ENCODE results near the gene GPC4.

GPC4 gene

DNA sequence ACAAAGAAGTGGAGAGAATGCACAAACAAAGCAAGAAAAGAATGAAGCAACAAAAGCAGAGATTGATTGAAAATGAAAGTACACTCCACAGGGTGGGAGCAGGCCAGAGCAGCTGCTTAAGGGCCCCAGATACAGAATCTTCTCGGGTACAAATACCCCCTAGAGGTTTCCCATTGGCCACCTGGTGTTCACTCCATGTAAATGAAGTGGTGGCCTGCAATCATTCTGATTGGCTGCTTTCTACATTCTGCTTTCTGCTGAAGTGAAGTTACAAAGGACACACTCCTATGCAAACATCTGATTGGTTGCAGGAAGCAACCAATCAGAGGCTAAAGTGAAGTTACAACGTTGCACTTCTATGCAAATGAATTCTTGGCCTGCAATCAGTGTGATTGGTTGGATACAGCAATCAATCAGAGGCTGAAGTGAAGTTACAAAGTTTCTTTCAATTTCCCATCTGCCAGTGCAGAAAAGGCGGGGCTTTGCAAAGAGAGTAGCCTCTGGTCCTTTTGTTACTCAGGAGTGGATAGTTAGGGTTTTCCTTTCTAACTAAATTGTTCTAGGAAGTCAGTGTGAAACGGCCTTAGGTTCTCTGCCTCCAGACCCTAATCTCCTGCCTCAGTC is 19.0 kb upstream of the GPC4 start:
- TF ChIP-seq, protein P1, sequence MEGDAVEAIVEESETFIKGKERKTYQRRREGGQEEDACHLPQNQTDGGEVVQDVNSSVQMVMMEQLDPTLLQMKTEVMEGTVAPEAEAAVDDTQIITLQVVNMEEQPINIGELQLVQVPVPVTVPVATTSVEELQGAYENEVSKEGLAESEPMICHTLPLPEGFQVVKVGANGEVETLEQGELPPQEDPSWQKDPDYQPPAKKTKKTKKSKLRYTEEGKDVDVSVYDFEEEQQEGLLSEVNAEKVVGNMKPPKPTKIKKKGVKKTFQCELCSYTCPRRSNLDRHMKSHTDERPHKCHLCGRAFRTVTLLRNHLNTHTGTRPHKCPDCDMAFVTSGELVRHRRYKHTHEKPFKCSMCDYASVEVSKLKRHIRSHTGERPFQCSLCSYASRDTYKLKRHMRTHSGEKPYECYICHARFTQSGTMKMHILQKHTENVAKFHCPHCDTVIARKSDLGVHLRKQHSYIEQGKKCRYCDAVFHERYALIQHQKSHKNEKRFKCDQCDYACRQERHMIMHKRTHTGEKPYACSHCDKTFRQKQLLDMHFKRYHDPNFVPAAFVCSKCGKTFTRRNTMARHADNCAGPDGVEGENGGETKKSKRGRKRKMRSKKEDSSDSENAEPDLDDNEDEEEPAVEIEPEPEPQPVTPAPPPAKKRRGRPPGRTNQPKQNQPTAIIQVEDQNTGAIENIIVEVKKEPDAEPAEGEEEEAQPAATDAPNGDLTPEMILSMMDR (conservative IDR thresholded peaks at IDR 0.05; ENCODE audit: low read depth, low read length): no peak
- no peak for DNase-seq (ENCODE audit: low read depth)
- H3K4me3 ChIP-seq (ENCODE audit: low read depth, low read length): no peak overlapping the region

DNA sequence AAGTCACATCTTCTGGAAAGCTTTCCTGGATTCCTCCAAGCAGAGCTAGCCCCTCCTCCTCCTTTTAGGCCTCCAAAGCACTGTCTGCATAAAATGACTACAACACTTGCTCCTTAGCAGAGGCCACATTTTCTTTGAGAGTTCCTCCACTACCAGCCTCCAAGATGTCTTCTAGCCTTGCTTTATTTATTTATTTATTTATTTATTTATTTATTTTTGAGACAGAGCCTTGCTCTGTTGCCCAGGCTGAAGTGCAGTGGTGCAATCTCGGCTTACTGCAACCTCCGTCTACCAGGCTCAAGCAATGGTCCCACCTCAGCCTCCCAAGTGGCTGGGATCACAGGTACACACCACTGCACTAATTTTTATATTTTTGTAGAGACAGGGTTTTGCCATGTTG is 4.6 kb upstream of the GPC4 start:
- H3K4me3 ChIP-seq (ENCODE audit: low read depth, low read length): no peak overlapping the region
- no peak for DNase-seq (ENCODE audit: low read depth)
- TF ChIP-seq, protein P1 (conservative IDR thresholded peaks at IDR 0.05; ENCODE audit: low read depth, low read length): no peak

- TF ChIP-seq, protein P1 (conservative IDR thresholded peaks at IDR 0.05; ENCODE audit: low read depth, low read length): no peak
- DNase-seq (ENCODE audit: low read depth): no peak
- no peak overlapping the region for H3K4me3 ChIP-seq (ENCODE audit: low read depth, low read length)
Measured at GRCh38 chrX:133418588-133418987, 3.3 kb upstream of the GPC4 start.

- TF ChIP-seq, protein P1 (conservative IDR thresholded peaks at IDR 0.05; ENCODE audit: low read depth, low read length): no peak
- no peak for DNase-seq (ENCODE audit: low read depth)
- H3K4me3 ChIP-seq (ENCODE audit: low read depth, low read length): no peak overlapping the region
Measured at GRCh38 chrX:133417364-133417763, 2.1 kb upstream of the GPC4 start.

GRCh38 chrX:133414406-133415275 is 648 bp downstream of the GPC4 start:
- peak overlapping the region; percentile 58 for H3K4me3 ChIP-seq (ENCODE audit: low read depth, low read length)
- TF ChIP-seq, protein P1 (conservative IDR thresholded peaks at IDR 0.05; ENCODE audit: low read depth, low read length): no peak
- DNase-seq (ENCODE audit: low read depth): no peak

DNA sequence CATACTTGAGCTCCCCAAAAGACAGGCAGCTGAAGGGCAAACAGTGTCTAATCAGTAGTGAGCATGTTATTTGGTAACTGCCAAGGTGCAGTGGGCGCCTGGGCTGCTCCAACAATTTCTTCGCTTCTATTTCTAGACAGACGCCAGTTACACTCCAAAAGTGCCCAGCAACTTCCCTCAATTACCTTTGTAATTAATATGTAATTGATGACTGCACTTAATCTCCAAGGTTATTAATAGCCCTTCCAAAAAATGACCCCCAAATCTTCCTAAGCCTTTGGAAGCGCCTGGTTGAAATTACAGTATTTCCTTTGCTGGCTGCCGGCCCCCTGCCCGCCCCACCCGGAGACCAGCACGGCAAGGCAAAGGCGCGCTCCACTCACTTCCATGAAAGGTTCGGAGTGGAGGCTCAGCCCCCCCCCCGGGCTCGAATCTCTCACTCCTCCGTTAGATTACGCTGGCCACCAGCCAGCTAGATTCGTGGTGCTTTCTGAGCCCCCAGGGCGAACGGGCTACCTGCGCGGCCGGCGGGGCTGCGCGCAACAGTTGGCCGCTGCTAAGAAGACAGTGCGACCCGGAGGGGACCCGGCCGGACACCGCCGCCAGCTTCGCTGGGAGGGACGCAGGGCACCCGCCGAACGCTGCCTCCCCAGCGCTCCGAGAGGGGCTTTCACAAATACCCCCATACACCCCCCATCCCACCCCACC is 1.9 kb downstream of the GPC4 start:
- H3K4me3 ChIP-seq (ENCODE audit: low read depth, low read length): peak overlapping the region; percentile 58
- TF ChIP-seq, protein P1 (conservative IDR thresholded peaks at IDR 0.05; ENCODE audit: low read depth, low read length): no peak
- DNase-seq (ENCODE audit: low read depth): no peak

Measured in choroid plexus epithelial cell (primary cell).